Sigmoid colon (tissue), 4 donors: ENCODE measurements around the gene SCAMP3.
A peak's percentile ranks its signal among the peaks of the same experiment; 100 is the strongest.

Experiments used
- POLR2A ChIP-seq, 2 donors: fragments of 450-650 bp; IDR thresholded peaks; one replicate each; pipeline ENCODE4 v1.6.1; 2016; ENCODE audit warnings: antibody characterized with exemption in 2 of 2, mild to moderate bottlenecking in 2 of 2, moderate library complexity in 2 of 2
- POLR2AphosphoS5 ChIP-seq, 4 donors: sonication (generic); formaldehyde crosslinking; IDR thresholded peaks; one replicate each; pipeline ENCODE4 v1.6.1; 2017; ENCODE audit warnings: antibody characterized with exemption in 4 of 4
- TF ChIP-seq, protein P1 (sequence below), 4 experiments: fragments of 450-650 bp in 3 of 4; fragments of 200-600 bp in 1 of 4; IDR thresholded peaks; one replicate each; pipeline ENCODE4 v1.5.1; 2016 to 2019; ENCODE audit warnings: antibody characterized with exemption in 4 of 4, mild to moderate bottlenecking in 3 of 4, moderate library complexity in 2 of 4

DNA sequence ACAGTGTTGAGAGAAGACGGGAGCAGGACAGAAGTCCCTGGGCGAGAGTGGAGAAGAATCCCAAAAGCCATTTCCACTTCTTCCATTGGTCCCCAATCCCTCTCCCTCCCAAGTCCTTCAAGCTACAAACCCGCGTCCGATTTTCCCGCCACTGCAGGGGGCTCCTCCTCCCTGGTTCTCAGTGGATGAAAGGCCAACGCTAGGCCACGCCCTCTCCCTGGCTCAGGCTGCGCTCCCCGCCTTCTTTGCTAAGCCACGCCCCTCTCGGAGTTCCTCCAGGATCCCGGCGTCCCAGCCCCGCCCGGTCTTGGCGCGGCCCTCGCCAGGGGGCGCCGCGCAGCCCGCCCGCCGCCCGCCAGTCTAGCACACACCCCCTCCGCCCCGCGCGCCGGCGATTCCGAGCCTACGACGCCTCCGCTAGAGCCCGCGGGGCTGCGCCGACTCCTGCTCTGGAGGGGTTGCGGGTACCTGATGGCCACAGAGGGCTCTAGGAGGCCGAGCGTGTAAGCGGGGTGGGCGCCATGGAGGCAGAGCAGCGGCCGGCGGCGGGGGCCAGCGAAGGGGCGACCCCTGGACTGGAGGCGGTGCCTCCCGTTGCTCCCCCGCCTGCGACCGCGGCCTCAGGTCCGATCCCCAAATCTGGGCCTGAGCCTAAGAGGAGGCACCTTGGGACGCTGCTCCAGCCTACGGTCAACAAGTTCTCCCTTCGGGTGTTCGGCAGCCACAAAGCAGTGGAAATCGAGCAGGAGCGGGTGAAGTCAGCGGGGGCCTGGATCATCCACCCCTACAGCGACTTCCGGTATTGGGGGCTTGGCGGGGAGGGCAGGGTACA is 15.1 kb upstream of the SCAMP3 start, which contains the start of gene HCN3:
- TF ChIP-seq, protein P1, sequence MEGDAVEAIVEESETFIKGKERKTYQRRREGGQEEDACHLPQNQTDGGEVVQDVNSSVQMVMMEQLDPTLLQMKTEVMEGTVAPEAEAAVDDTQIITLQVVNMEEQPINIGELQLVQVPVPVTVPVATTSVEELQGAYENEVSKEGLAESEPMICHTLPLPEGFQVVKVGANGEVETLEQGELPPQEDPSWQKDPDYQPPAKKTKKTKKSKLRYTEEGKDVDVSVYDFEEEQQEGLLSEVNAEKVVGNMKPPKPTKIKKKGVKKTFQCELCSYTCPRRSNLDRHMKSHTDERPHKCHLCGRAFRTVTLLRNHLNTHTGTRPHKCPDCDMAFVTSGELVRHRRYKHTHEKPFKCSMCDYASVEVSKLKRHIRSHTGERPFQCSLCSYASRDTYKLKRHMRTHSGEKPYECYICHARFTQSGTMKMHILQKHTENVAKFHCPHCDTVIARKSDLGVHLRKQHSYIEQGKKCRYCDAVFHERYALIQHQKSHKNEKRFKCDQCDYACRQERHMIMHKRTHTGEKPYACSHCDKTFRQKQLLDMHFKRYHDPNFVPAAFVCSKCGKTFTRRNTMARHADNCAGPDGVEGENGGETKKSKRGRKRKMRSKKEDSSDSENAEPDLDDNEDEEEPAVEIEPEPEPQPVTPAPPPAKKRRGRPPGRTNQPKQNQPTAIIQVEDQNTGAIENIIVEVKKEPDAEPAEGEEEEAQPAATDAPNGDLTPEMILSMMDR (IDR thresholded peaks at IDR 0.05), result peak in 2 of 4 experiments; percentile 21 to 61
- TF ChIP-seq POLR2AphosphoS5 (IDR thresholded peaks at IDR 0.05) (no peak), POLR2A (IDR thresholded peaks at IDR 0.05) (no peak)
